NCI-H146 treated with DMSO at 0.1 percent for 48 hours (cell line): ENCODE measurements around the gene NT5DC3.
"Not testable (repeated sequence)": the region's sequence is repeated elsewhere in the genome, so short reads cannot be mapped to it uniquely, and the experiment has no call there.

ENCODE experiments used
- DNase-seq: peaks from one replicate; lab custom pipeline; 2025; ENCODE audit not compliant: unreplicated experiment; lab: John Stamatoyannopoulos, UW

Gene NT5DC3

DNA sequence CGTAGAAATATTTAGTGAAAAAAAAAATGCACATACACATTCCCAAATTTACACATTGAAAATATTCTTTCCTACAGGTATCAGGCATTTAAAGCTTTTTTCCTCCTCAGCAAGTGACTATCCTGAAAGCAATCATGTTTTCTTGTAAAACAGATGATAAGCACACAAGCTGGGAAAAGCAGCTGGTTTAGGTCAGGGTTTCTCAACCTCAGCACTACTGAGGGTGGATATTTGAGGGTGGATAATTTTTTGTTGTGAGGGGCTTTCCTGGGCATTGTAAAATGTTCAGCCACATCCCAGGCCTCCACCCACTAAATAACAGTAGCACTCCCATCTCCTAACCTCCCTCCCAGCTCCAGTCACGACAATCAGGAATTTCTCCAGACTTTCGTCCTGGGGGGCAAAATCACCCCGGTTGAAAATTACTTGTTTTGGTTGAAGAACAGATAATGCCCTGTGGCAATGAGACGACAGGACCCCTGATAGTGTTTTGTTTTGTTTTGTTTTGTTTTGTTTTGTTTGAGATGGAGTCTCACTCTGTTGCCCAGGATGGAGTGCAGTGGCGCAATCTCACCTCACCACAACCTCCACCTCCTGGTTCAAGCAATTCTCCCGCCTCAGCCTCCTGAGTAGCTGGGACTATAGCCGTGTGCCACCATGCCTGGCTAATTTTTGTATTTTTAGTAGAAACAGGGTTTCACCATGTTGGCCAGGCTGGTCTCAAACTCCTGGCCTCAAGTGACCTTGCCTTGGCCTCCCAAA, 15.0 kb upstream of the NT5DC3 start:
- no peak for DNase-seq

GRCh38 chr12:103855036-103855712, 14.1 kb upstream of the NT5DC3 start:
- peak; percentile 75 for DNase-seq

DNA sequence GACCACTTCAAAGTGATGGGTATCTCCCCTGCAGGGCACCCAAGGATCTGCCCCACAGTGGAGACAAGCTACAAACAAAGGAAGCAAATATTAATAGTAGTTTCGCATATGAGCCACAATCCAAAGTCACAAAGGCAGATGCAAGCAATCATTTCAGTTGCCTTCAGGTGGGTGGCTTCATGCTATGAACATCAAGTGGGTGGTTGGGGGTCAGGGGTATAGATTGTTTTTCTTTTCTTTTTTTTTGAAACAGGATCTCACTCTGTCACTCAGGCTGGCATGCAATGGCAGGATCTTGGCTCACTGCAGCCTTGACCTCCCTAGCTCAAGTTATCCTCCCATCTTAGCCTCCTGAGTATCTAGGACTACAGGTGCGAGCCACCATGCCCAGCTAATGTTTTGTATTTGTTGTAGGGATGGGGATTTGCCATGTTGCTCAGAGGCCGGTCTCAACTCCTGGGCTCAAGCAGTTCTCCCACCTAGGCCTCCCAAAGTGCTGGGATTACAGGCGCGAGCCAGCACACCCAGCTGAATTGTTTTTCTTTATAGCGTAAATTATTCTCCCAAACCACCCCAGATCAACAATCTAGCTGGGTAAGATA, 13.4 kb upstream of the NT5DC3 start:
- no peak for DNase-seq

- peak; percentile 92 for DNase-seq
These were observed 11.5 kb upstream of the NT5DC3 start for GRCh38 chr12:103852498-103852997.

- DNase-seq, result no peak
These were observed 10.1 kb upstream of the NT5DC3 start for GRCh38 chr12:103851127-103851526.

- no peak for DNase-seq
These were observed 9.4 kb upstream of the NT5DC3 start for GRCh38 chr12:103850429-103850828.

- no peak for DNase-seq
These were observed 8.0 kb upstream of the NT5DC3 start for GRCh38 chr12:103848917-103849491.

- peak; percentile 40 for DNase-seq
These were observed 7.1 kb upstream of the NT5DC3 start for GRCh38 chr12:103848143-103848542.

GRCh38 chr12:103846415-103846814, 5.4 kb upstream of the NT5DC3 start:
- no peak for DNase-seq

GRCh38 chr12:103844305-103844704, 3.3 kb upstream of the NT5DC3 start:
- no peak for DNase-seq

GRCh38 chr12:103841690-103842584, 903 bp upstream of the NT5DC3 start:
- peak; percentile 77 for DNase-seq

GRCh38 chr12:103840462-103840875, 565 bp downstream of the NT5DC3 start:
- DNase-seq, result no peak

- DNase-seq, result no peak
These were observed 1.2 kb downstream of the NT5DC3 start for GRCh38 chr12:103839609-103840461.

DNA sequence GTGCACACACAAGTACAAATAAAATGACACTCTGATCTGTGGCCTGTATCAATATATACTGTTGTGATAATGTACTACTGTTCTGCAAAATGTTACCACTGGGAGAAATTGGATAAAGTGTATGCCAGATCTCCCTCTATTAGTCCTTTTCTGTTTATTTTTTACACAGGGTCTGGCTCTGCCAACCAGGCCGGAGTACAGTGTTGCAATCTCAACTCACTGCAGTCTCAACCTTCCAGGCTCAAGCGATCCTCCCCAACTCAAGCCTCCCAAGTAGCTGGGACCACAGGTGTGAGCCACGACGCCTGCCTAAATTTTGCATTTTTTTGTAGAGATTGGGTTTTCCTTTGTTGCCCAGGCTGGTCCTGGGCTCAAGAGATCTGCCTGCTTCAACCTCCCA, 1.9 kb downstream of the NT5DC3 start:
- DNase-seq, result no peak

GRCh38 chr12:103838254-103838914, 2.6 kb downstream of the NT5DC3 start:
- no peak for DNase-seq

- DNase-seq, result no peak
These were observed 4.7 kb downstream of the NT5DC3 start for GRCh38 chr12:103836345-103836744.

GRCh38 chr12:103835747-103836335, 5.2 kb downstream of the NT5DC3 start:
- DNase-seq, result not testable (repeated sequence)

GRCh38 chr12:103834942-103835341, 6.1 kb downstream of the NT5DC3 start:
- DNase-seq, result no peak

DNA sequence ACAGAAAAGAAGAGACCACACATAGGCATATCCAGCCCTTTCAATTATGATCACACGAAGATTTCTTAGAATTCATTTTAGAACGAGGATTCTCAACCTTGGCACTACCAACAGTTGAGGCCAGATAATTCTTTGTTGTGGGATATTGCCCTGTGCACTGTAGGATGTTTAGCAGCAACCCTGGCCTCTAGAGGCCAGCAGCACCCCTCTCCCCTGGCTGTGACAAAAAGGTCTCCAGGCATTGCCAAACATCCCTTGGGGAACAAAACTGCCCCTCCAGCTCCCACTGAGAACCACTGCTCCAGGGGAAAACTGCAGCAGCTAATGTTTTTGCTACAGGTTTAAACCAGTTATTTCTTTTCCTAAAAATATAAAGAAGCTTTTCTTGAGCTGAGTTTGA, 7.1 kb downstream of the NT5DC3 start:
- no peak for DNase-seq
